Activated T-helper 2 cell treated with anti-CD3 and anti-CD28 coated beads, Interferon-gamma antibody, Interleukin-2, Interleukin-4, amounts not matched to agents 10 μg/mL and 5 μg/mL and 100 μg/mL, durations not matched to agents 14 hours and 24 hours and 36 hours (primary cell): ENCODE results near the gene TMED3. TPM values are rescaled to one million over a fixed set of nuclear protein-coding genes. Genes with fewer than 3 reads are reported as not detected.

Source experiments
- DNase-seq: peaks from one replicate; pipeline ENCODE4 v3.0.0; 2021; ENCODE audit warnings: low spot score
- H3K27ac Mint-ChIP-seq: one replicate; pipeline ENCODE4 v1.8.0; 2021; ENCODE audit warnings: mixed read lengths
- H3K27me3 Mint-ChIP-seq: one replicate; pipeline ENCODE4 v1.8.0; 2021; ENCODE audit warnings: low read depth, mixed read lengths
- H3K36me3 Mint-ChIP-seq: one replicate; pipeline ENCODE4 v1.8.0; 2021; ENCODE audit warnings: low read depth, mixed read lengths
- H3K4me1 Mint-ChIP-seq: one replicate; pipeline ENCODE4 v1.8.0; 2021; ENCODE audit warnings: low read depth, mixed read lengths
- H3K4me3 Mint-ChIP-seq: one replicate; pipeline ENCODE4 v1.8.0; 2021; ENCODE audit warnings: low read depth, mild to moderate bottlenecking, moderate library complexity, mixed read lengths
- H3K9me3 Mint-ChIP-seq: one replicate; pipeline ENCODE4 v1.8.0; 2021; ENCODE audit warnings: mixed read lengths
- intact Hi-C: fragments of 100-400 bp; cut with micrococcal nuclease; formaldehyde crosslinking; loops from one replicate; pipeline ENCODE4 v1.15.1; 2023
- total RNA-seq: library from RNA; stranded (reverse); gene quantifications from 2 replicates; pipeline ENCODE4 v1.2.3, GENCODE V29; 2022

The TMED3 gene
- total RNA-seq, 1 donor from 2014 or later, result 49.8 TPM

DNA sequence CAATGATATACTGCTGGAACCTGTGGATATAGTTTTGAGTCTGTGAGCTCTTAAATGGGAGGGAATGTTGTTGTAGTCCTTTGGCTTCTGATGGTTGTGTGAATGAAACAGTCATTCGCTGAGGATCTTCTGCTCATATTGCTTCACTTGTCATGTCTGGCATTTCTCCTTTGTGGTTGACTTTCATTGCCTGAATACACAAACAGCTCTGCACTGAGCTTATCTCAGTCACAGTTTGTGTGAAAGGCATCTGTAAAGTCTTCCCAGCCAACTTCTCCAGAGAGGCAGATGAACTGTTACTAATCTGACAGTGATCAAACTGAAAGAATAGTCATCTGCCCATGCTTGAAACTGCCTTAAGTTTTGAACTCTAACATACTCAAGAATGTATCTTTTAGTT is 59.8 kb downstream of the TMED3 start:
- Mint-ChIP-seq H3K4me3 (no peak overlapping the region), H3K4me1 (peaks cover 4% of the 10 kb centered on the region), H3K27me3 (no peaks in the 10 kb centered on the region), H3K9me3 (no peaks in the 10 kb centered on the region), H3K36me3 (no peaks in the 10 kb centered on the region), H3K27ac (no peak overlapping the region)
- intact Hi-C loops, result no loop called here
- DNase-seq, result no peak

GRCh38 chr15:79371591-79371990 is 60.7 kb downstream of the TMED3 start:
- Mint-ChIP-seq H3K4me3 (no peak overlapping the region), H3K27ac (no peak overlapping the region), H3K9me3 (no peaks in the 10 kb centered on the region), H3K36me3 (no peaks in the 10 kb centered on the region), H3K4me1 (peaks cover 4% of the 10 kb centered on the region), H3K27me3 (no peaks in the 10 kb centered on the region)
- intact Hi-C loops, result no loop called here
- no peak for DNase-seq

DNA sequence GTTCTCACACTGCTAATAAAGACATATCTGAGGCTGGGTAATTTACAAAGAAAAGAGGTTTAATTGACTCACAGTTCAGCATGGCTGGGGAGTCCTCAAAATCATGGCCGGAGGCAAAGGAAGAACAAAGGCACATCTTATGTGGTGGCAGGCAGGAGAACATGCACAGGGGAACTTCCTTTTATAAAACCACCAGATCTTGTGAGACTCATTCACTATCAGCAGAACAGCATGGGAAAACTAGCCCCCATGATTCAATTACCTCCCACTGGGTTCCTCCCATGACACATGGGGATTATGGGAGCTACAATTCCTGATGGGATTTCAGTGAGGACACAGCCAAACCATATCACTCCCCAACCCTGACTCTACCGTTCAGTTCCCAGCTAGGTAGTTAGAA is 61.5 kb downstream of the TMED3 start:
- Mint-ChIP-seq H3K27ac (no peak overlapping the region), H3K27me3 (no peaks in the 10 kb centered on the region), H3K9me3 (no peaks in the 10 kb centered on the region), H3K4me3 (no peak overlapping the region), H3K36me3 (no peaks in the 10 kb centered on the region), H3K4me1 (peaks cover 4% of the 10 kb centered on the region)
- no peak for DNase-seq
- intact Hi-C loops, result no loop called here

Other genes with a start within 250 kb of the TMED3 start
- 0.09 TPM in 1 of 2 replicates, not detected in the other for gene RASGRF1, start 220.3 kb upstream of the TMED3 start, total RNA-seq
- gene ANKRD34C, start 28.4 kb upstream of the TMED3 start, total RNA-seq, result not detected in 2 replicates
- gene MINAR1, start 121.2 kb downstream of the TMED3 start, total RNA-seq, result 0.55 and 0.67 TPM in 2 replicates